ENCODE measurements around the gene C2orf92.

Gene C2orf92

GRCh38 chr2:97749581-97749980, 80.1 kb downstream of the C2orf92 start:
- H3K27ac ChIP-seq (ENCODE audit: low read length) = no peak overlapping the region
- no peak overlapping the region for H2AFZ ChIP-seq (ENCODE audit: low read length)
- DNase-seq = no peak

GRCh38 chr2:97750017-97750416, 80.5 kb downstream of the C2orf92 start:
- Histone ChIP-seq H3K36me3 (replicated peaks; ENCODE audit: insufficient read depth, low read length) (no peaks in the 10 kb centered on the region), H3F3A (ENCODE audit: insufficient read depth, low read length) (no peaks in the 10 kb centered on the region), H3K79me2 (ENCODE audit: low read length) (no peaks in the 10 kb centered on the region), H3K27me3 (replicated peaks; ENCODE audit: insufficient read depth, low read length) (no peaks in the 10 kb centered on the region), H3K9me3 (replicated peaks; ENCODE audit: insufficient read depth, low read length) (no peaks in the 10 kb centered on the region), H3K4me3 (ENCODE audit: low read length) (no peak overlapping the region), H4K20me1 (ENCODE audit: insufficient read depth, low read length) (no peaks in the 10 kb centered on the region), H3K9ac (ENCODE audit: low read length) (no peak overlapping the region), H3K27ac (ENCODE audit: low read length) (no peak overlapping the region), H3K4me2 (ENCODE audit: low read depth, low read length) (no peak overlapping the region), H2AFZ (ENCODE audit: low read length) (no peak overlapping the region), H3K9me2 (replicated peaks; ENCODE audit: insufficient read depth, low read length) (no peaks in the 10 kb centered on the region), H3K4me1 (ENCODE audit: low read length) (no peaks in the 10 kb centered on the region)
- DNase-seq = no peak
- TF ChIP-seq EZH2 (optimal IDR thresholded peaks at IDR 0.05; ENCODE audit: low read depth, low read length) (no peak), CTCF (IDR thresholded peaks at IDR 0.05; ENCODE audit: low read length) (no peak), EZH2phosphoT487 (IDR thresholded peaks at IDR 0.05; ENCODE audit: low read length) (no peak)

More at GRCh38 chr2:97749581-97749980, 80.1 kb downstream of the C2orf92 start:
- H3K36me3 ChIP-seq (replicated peaks; ENCODE audit: insufficient read depth, low read length) = no peaks in the 10 kb centered on the region
- H3F3A ChIP-seq (ENCODE audit: insufficient read depth, low read length) = no peaks in the 10 kb centered on the region
- no peak overlapping the region for H3K4me3 ChIP-seq (ENCODE audit: low read length)
- TF ChIP-seq EZH2 (optimal IDR thresholded peaks at IDR 0.05; ENCODE audit: low read depth, low read length) (no peak), EZH2phosphoT487 (IDR thresholded peaks at IDR 0.05; ENCODE audit: low read length) (no peak), CTCF (IDR thresholded peaks at IDR 0.05; ENCODE audit: low read length) (no peak)
- no peaks in the 10 kb centered on the region for H3K9me2 ChIP-seq (replicated peaks; ENCODE audit: insufficient read depth, low read length)
- no peaks in the 10 kb centered on the region for H3K79me2 ChIP-seq (ENCODE audit: low read length)
- no peak overlapping the region for H3K9ac ChIP-seq (ENCODE audit: low read length)
- H3K4me2 ChIP-seq (ENCODE audit: low read depth, low read length) = no peak overlapping the region
- no peaks in the 10 kb centered on the region for H3K4me1 ChIP-seq (ENCODE audit: low read length)
- no peaks in the 10 kb centered on the region for H4K20me1 ChIP-seq (ENCODE audit: insufficient read depth, low read length)
- no peaks in the 10 kb centered on the region for H3K9me3 ChIP-seq (replicated peaks; ENCODE audit: insufficient read depth, low read length)
- no peaks in the 10 kb centered on the region for H3K27me3 ChIP-seq (replicated peaks; ENCODE audit: insufficient read depth, low read length)

GRCh38 chr2:97751752-97752151, 82.2 kb downstream of the C2orf92 start:
- Histone ChIP-seq H3K4me3 (ENCODE audit: low read length) (no peak overlapping the region), H3K27ac (ENCODE audit: low read length) (no peak overlapping the region), H3F3A (ENCODE audit: insufficient read depth, low read length) (no peaks in the 10 kb centered on the region), H4K20me1 (ENCODE audit: insufficient read depth, low read length) (no peaks in the 10 kb centered on the region), H3K4me2 (ENCODE audit: low read depth, low read length) (no peak overlapping the region), H3K36me3 (replicated peaks; ENCODE audit: insufficient read depth, low read length) (no peaks in the 10 kb centered on the region), H3K4me1 (ENCODE audit: low read length) (no peaks in the 10 kb centered on the region), H3K79me2 (ENCODE audit: low read length) (no peaks in the 10 kb centered on the region), H3K27me3 (replicated peaks; ENCODE audit: insufficient read depth, low read length) (no peaks in the 10 kb centered on the region), H2AFZ (ENCODE audit: low read length) (no peak overlapping the region), H3K9me3 (replicated peaks; ENCODE audit: insufficient read depth, low read length) (no peaks in the 10 kb centered on the region), H3K9ac (ENCODE audit: low read length) (no peak overlapping the region), H3K9me2 (replicated peaks; ENCODE audit: insufficient read depth, low read length) (no peaks in the 10 kb centered on the region)
- TF ChIP-seq EZH2phosphoT487 (IDR thresholded peaks at IDR 0.05; ENCODE audit: low read length) (no peak), EZH2 (optimal IDR thresholded peaks at IDR 0.05; ENCODE audit: low read depth, low read length) (no peak), CTCF (IDR thresholded peaks at IDR 0.05; ENCODE audit: low read length) (no peak)
- no peak for DNase-seq
